B cell (primary cell): ENCODE measurements around the gene IL4.

Experiments
- EZH2 ChIP-seq: IDR thresholded peaks from 2 replicates; pipeline ENCODE4 v1.6.1; 2012; ENCODE audit warnings: borderline replicate concordance, low read depth, mild to moderate bottlenecking, moderate library complexity, low read length; ENCODE audit not compliant: insufficient read depth, poor library complexity, severe bottlenecking
- TF ChIP-seq, protein P1 (sequence below): fragments of 200-600 bp; IDR thresholded peaks from one replicate; pipeline ENCODE4 v1.8.0; 2022; ENCODE audit warnings: antibody characterized with exemption, mild to moderate bottlenecking

DNA sequence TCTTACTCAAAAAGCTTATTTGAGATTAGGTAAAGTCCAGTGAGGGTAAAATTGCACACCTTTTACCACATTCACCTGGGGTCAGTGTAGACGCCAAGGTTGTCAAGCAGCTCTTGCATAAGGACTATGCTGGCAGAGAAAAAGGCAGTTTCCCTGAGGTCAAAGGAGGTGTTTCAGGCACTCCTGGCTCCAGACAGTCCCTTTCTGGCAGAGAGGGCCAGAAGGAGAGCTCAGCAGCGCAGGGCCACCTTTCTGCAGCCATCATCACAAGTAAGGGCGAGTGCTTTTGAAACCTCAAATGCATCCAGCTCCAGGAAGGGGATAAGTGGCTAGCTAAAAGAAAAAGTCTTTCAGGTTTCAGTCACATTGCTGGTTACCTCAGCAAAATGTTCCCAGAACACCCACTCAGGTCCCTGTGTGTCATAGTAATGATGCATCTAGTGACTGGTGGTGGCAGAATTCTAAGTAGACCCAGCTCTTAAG, 32.5 kb upstream of the IL4 start:
- TF ChIP-seq, protein P1, sequence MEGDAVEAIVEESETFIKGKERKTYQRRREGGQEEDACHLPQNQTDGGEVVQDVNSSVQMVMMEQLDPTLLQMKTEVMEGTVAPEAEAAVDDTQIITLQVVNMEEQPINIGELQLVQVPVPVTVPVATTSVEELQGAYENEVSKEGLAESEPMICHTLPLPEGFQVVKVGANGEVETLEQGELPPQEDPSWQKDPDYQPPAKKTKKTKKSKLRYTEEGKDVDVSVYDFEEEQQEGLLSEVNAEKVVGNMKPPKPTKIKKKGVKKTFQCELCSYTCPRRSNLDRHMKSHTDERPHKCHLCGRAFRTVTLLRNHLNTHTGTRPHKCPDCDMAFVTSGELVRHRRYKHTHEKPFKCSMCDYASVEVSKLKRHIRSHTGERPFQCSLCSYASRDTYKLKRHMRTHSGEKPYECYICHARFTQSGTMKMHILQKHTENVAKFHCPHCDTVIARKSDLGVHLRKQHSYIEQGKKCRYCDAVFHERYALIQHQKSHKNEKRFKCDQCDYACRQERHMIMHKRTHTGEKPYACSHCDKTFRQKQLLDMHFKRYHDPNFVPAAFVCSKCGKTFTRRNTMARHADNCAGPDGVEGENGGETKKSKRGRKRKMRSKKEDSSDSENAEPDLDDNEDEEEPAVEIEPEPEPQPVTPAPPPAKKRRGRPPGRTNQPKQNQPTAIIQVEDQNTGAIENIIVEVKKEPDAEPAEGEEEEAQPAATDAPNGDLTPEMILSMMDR: no peak
- TF ChIP-seq EZH2: no peak
